ENCODE results near the gene GPANK1.

GPANK1 gene

GRCh38 chr6:31621320-31621939 is 43.4 kb downstream of the GPANK1 start:
- peak overlapping the region; percentile 99 for H3K27ac ChIP-seq (ENCODE audit: extremely low read depth, low read depth, low read length)
- H3K4me1 ChIP-seq (ENCODE audit: control insufficient read depth, insufficient read depth, low read length), result peaks cover 7% of the 10 kb centered on the region; the same call in 1 of the 2 replicates
- ChIA-PET POLR2A (interaction anchor here (0.6 to 9.7 kb wide), 17 partner anchors 15 to 1349 kb away, joined by 3 to 123 read pairs (median 4); partner anchors contain the start of genes ABHD16A, ATP6V1G2, BAG6 and C6orf47), CTCF (interaction anchor here (0.7 to 0.9 kb wide), 3 partner anchors 15 to 41 kb away, joined by 3 to 5 read pairs (median 3); no protein-coding TSS in a partner anchor)
- H3K4me3 ChIP-seq (ENCODE audit: low read depth, low read length), result peak overlapping the region; percentile 97
- H3K9me3 ChIP-seq (ENCODE audit: control insufficient read depth, insufficient read depth, low read depth, low read length), result no peaks in the 10 kb centered on the region
- peaks cover 33 to 53% of the 10 kb centered on the region in 2 experiments for H3K36me3 ChIP-seq (ENCODE audit: control insufficient read depth in 2 of 2, insufficient read depth in 1 of 2, low read length in 2 of 2)
- TF ChIP-seq ZNF560 (tag by site-specific recombination; IDR thresholded peaks at IDR 0.05; ENCODE audit: borderline replicate concordance), result no peak
- TF ChIP-seq ZNF660 (tag by site-specific recombination; IDR thresholded peaks at IDR 0.05), result no peak
- TF ChIP-seq IKZF3 (tag by site-specific recombination; IDR thresholded peaks at IDR 0.05), result no peak
- TF ChIP-seq ZNF639 (tag by site-specific recombination; IDR thresholded peaks at IDR 0.05), result no peak; the same call in 1 of the 2 replicates
- TF ChIP-seq TSHZ1 (tag by site-specific recombination; IDR thresholded peaks at IDR 0.05; ENCODE audit: borderline replicate concordance), result no peak
- peak; percentile 35; the same call in 1 of the 2 replicates for TF ChIP-seq ZNF335 (tag by site-specific recombination; conservative IDR thresholded peaks at IDR 0.05)
- TF ChIP-seq ZNF223 (tag by site-specific recombination; IDR thresholded peaks at IDR 0.05), result no peak
- TF ChIP-seq ZNF426 (tag by site-specific recombination; IDR thresholded peaks at IDR 0.05), result no peak
- TF ChIP-seq ZNF433 (tag by site-specific recombination; IDR thresholded peaks at IDR 0.05; ENCODE audit: low read depth), result no peak
- no peak for TF ChIP-seq HOXC10 (CRISPR knock-in tag; IDR thresholded peaks at IDR 0.05)
- TF ChIP-seq ZNF623 (tag by site-specific recombination; IDR thresholded peaks at IDR 0.05), result no peak
- TF ChIP-seq ZNF37A (tag by site-specific recombination; IDR thresholded peaks at IDR 0.05), result no peak
- TF ChIP-seq GLIS2 (tag by site-specific recombination; IDR thresholded peaks at IDR 0.05), result 0 out of 2 replicates have a peak, but pooled peaks have one; percentile 57
- peak; percentile 1; the same call in 1 of the 2 replicates for TF ChIP-seq WT1 (tag by site-specific recombination; IDR thresholded peaks at IDR 0.05)
- TF ChIP-seq ZSCAN18 (tag by site-specific recombination; IDR thresholded peaks at IDR 0.05), result no peak
- no peak for TF ChIP-seq ZNF48 (tag by site-specific recombination; IDR thresholded peaks at IDR 0.05)
- no peak for TF ChIP-seq ZFP69B (tag by site-specific recombination; IDR thresholded peaks at IDR 0.05)
- no peak for TF ChIP-seq ZNF510 (tag by site-specific recombination; IDR thresholded peaks at IDR 0.05; ENCODE audit: insufficient replicate concordance)
- TF ChIP-seq ZNF239 (tag by site-specific recombination; IDR thresholded peaks at IDR 0.05), result no peak
- no peak for TF ChIP-seq BCL11A (tag by site-specific recombination; IDR thresholded peaks at IDR 0.05; ENCODE audit: low read depth)
- no peak for TF ChIP-seq PRDM4 (tag by site-specific recombination; IDR thresholded peaks at IDR 0.05)
- TF ChIP-seq ZNF280D (tag by site-specific recombination; IDR thresholded peaks at IDR 0.05), result no peak
- no peak for TF ChIP-seq ZNF175 (tag by site-specific recombination; IDR thresholded peaks at IDR 0.05)
- TF ChIP-seq ZNF555 (tag by site-specific recombination; conservative IDR thresholded peaks at IDR 0.05), result no peak
- TF ChIP-seq SP7 (tag by site-specific recombination; IDR thresholded peaks at IDR 0.05), result no peak
- no peak for TF ChIP-seq ZNF23 (tag by site-specific recombination; IDR thresholded peaks at IDR 0.05; ENCODE audit: borderline replicate concordance)
- no peak for TF ChIP-seq ZSCAN23 (tag by site-specific recombination; IDR thresholded peaks at IDR 0.05)

All from HEK293 (cell line).